GM11168 (cell line): ENCODE results near the gene NAPA.
"Not testable (repeated sequence)": the region's sequence is repeated elsewhere in the genome, so short reads cannot be mapped to it uniquely, and the experiment has no call there.

Experiments
- in situ Hi-C: fragments of 300-500 bp; cut with MboI; formaldehyde crosslinking; loops from one replicate; pipeline ENCODE4 v1.12.0; 2022; ENCODE audit warnings: low sequenced_read_pairs; ENCODE audit not compliant: unreplicated experiment

Gene NAPA

GRCh38 chr19:47489072-47489914 is 25.6 kb downstream of the NAPA start:
- in situ Hi-C loops, result no loop called here

- in situ Hi-C loops, result no loop called here
Measured at GRCh38 chr19:47487551-47488515, 27.0 kb downstream of the NAPA start.

GRCh38 chr19:47486900-47487299 is 28.0 kb downstream of the NAPA start:
- in situ Hi-C loops, result no loop called here

GRCh38 chr19:47486220-47486619 is 28.6 kb downstream of the NAPA start:
- in situ Hi-C loops, result not testable (repeated sequence)

- in situ Hi-C loops, result no loop called here
Measured at GRCh38 chr19:47485210-47485609, 29.7 kb downstream of the NAPA start.

GRCh38 chr19:47483800-47484690 is 30.8 kb downstream of the NAPA start, which contains the start of gene KPTN:
Gene KPTN, minus strand, starts transcription at chr19:47484219. Its CDS starts 59 bp downstream, at chr19:47484160.
- in situ Hi-C loops, result no loop called here

GRCh38 chr19:47483200-47483599 is 31.7 kb downstream of the NAPA start:
- in situ Hi-C loops, result no loop called here

- in situ Hi-C loops, result no loop called here
Measured at GRCh38 chr19:47481460-47482052, 33.3 kb downstream of the NAPA start.

GRCh38 chr19:47480658-47481057 is 34.2 kb downstream of the NAPA start:
- in situ Hi-C loops, result no loop called here

- in situ Hi-C loops, result no loop called here
Measured at GRCh38 chr19:47479701-47480503, 35.0 kb downstream of the NAPA start.

GRCh38 chr19:47476438-47476972 is 38.4 kb downstream of the NAPA start:
- in situ Hi-C loops, result no loop called here

- in situ Hi-C loops, result no loop called here
Measured at GRCh38 chr19:47475465-47475864, 39.4 kb downstream of the NAPA start.

GRCh38 chr19:47473336-47473735 is 41.5 kb downstream of the NAPA start:
- in situ Hi-C loops, result loop anchor here (5.0 kb wide), 1 partner anchor 36 kb away; no protein-coding TSS in a partner anchor

GRCh38 chr19:47471733-47472457 is 43.0 kb downstream of the NAPA start, which contains the start of gene SLC8A2:
Gene SLC8A2, minus strand, starts transcription at chr19:47471893. Its CDS starts 5,490 bp downstream, at chr19:47466403.
- in situ Hi-C loops, result loop anchor here (5.0 kb wide), 1 partner anchor 35 kb away; no protein-coding TSS in a partner anchor

GRCh38 chr19:47471381-47471732 is 43.5 kb downstream of the NAPA start:
- in situ Hi-C loops, result loop anchor here (5.0 kb wide), 1 partner anchor 34 kb away; no protein-coding TSS in a partner anchor

GRCh38 chr19:47470447-47471195 is 44.2 kb downstream of the NAPA start:
- in situ Hi-C loops, result loop anchor here (5.0 kb wide), 1 partner anchor 33 kb away; no protein-coding TSS in a partner anchor

- in situ Hi-C loops, result loop anchor here (5.0 kb wide), 1 partner anchor 32 kb away; no protein-coding TSS in a partner anchor
Measured at GRCh38 chr19:47469719-47470118, 45.1 kb downstream of the NAPA start.
